CD4-positive, alpha-beta T cell treated with Interleukin-2 at 100 ng/mL for 4 hours (primary cell): ENCODE measurements around the gene SLC41A3.
"Not testable (repeated sequence)": the region's sequence is repeated elsewhere in the genome, so short reads cannot be mapped to it uniquely, and the experiment has no call there.

Experiments
- DNase-seq: peaks from one replicate; pipeline ENCODE4 v3.0.0-alpha.2; 2020; ENCODE audit warnings: low spot score

SLC41A3 gene

GRCh38 chr3:126053513-126053912, 30.4 kb downstream of the SLC41A3 start:
- no peak for DNase-seq

DNA sequence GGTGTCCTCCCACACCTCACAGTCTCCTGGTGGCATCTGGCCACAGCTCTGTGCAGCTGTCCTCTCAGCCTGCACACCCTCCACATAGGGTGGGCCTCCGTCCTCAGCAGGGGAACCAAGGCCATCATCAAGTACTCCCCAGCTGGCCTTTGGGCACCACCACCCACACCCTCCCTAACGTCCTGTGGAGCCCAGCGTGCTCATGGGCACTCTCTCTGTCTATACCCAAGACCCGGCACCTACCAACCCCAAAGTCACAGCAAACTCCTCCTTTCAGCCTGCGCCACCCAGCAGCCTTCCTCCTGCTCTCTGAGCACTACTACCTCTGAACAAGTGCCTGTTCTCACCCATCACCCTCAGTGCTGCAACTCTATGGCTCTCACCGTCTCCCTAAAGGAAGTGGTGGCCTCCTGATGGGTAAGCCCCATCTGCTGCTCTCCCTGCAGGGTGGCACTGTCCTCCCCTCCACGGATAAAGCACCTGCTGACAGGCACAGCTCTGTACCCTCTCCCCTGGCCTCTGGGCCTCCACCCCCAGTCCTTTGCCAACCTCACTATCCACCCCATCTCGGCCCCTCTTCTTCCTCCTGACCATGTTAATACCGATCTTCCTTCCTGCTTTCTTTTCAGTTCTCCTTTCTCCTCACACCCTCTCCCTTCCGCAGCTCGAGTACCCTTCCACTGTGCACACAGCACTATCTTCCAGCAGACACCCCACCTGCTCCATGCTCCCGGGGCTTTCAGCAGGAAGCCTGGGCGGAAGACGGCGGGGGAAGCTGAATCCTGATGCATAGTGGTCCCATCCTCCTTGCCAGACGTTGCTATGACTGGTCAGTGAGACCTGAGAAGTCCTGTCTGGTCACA, 31.5 kb downstream of the SLC41A3 start:
- DNase-seq: no peak

- no peak for DNase-seq
Measured at GRCh38 chr3:126051741-126052140, 32.2 kb downstream of the SLC41A3 start.

DNA sequence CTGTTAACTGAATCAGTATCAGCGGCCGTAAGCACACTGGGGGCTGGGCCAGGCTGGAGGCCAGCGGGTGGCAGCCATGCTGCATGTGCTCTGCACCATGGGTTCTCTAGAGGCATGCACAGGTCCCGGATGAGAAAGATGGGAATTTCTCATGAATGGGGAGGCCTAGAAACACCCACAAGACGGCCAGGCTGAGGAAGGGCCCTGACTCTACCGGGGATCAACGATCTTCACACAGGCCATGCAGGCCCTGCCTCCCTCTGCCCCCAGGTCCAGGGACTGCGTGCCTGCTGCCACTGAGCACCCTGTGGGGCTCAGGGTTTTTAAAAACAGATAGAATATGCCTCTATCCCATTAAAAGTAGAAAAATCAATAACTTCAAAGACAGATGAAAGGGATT, 32.7 kb downstream of the SLC41A3 start:
- DNase-seq: no peak

DNA sequence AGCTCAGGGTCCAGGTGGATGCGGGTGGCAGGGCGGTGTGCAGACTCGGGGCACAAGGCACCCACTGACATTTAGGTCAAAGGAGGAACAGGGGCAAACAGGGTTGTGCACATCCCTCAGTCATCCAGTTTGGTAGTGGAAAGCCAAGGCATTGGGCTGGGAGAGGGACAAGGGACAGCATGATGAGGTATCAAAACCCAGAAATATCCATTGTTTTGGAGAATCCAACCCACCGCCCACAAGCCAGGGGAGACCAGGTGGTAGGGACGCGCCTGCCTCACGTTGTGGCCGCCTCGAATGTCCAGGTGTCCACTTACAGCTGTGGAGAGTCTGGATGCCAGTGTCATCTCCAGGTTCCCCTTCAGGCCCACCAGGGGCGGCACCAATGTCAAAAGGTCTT, 33.3 kb downstream of the SLC41A3 start:
- no peak for DNase-seq

- no peak for DNase-seq
Measured at GRCh38 chr3:126050050-126050392, 33.9 kb downstream of the SLC41A3 start.

- DNase-seq: no peak
Measured at GRCh38 chr3:126049289-126050049, 34.5 kb downstream of the SLC41A3 start.

- DNase-seq: no peak
Measured at GRCh38 chr3:126040386-126040785, 43.5 kb downstream of the SLC41A3 start.

DNA sequence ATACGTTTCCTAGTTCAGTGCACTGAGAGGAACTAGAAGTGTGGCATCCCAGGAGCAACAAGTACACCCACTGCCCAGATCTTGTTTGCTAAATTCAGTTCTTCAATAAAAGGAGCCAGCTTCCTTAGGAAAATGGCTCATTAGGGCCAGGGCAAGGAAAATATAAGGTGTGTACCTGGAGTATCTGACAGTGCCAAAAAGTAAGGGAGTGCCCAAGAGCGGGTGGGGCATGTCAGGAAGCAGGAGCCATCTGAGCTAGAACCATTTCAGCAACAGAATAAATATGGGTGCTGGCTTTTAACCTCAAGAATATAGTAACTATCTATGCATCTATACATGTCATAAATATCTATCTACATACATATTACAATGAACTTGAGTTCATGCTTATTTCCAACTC, 44.1 kb downstream of the SLC41A3 start:
- no peak for DNase-seq

DNA sequence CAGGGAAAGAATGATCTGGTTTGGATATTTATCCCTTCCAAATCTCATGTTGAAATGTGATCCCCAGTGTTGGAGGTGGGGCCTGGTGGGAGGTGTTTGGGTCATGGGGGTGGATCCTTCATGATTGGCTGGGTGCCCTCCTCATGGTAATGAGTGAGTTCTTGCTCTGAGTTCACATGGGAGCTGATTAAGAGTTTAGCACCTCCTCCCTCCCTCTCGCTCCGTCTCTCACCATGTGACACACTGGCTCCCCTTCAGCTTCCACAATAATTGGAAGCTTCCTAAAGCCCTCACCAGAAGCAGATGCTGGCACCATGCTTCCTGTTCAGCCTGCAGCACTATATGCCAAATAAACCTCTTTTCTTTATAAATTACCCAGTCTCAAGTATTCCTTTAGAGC, 45.1 kb downstream of the SLC41A3 start:
- not testable (repeated sequence) for DNase-seq

DNA sequence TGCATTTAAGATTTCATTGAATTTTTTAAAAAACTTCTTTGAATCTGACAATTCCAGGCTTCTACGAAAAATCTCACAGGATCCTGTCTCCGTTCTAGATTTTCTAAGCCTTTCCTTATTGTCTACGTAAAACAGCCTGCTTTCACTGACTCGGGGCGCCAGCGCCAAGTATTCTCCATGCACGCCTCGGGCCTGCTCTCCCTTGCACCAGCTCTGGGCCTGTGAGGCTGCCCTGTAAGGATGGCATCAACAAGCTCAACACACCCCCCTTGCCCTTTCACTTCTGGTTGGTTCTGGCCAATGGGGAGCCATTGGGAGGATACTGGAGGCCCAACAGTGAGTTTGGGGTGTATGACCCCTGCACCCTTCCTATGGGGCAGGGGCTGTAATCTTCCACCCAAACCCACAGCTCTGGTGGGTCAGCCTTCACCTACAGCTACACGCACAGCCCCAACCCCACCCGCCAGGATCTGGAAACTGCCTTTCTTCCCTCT, 47.8 kb downstream of the SLC41A3 start:
- no peak for DNase-seq

DNA sequence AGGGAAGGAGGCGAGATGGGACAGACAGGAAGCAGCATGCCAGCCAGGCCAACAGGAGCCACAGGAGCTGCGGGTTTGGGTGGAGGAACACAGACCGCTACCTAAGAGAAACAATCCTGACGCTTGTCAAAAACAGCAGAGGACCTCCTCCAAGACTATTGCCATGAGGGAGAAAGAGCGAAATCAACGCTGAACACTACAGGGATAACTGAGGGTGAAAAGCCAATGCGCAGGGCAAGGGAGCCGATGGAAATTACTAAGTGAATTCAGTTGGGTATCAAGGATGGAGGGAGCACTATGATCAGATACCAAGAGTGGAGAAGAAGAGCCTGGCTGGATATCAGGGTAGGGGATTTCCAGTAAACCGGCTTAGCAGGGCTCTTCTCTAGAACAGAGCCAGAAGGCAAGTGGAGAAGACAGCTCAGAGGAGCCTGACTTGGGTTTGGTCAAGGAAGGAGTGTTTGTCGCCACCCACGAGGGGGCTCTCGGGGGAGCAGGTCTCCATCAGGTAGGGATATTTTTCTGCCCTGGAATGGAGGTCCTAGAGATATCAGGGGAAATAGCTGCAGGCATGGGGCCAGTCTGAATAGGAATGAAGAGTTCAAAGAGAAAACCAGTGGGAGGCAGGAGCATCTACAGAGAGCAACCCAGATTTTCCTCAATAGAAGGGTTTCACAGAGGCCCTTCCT, 48.4 kb downstream of the SLC41A3 start:
- DNase-seq: no peak

GRCh38 chr3:126034481-126035361, 49.2 kb downstream of the SLC41A3 start:
- DNase-seq: peak; percentile 20

DNA sequence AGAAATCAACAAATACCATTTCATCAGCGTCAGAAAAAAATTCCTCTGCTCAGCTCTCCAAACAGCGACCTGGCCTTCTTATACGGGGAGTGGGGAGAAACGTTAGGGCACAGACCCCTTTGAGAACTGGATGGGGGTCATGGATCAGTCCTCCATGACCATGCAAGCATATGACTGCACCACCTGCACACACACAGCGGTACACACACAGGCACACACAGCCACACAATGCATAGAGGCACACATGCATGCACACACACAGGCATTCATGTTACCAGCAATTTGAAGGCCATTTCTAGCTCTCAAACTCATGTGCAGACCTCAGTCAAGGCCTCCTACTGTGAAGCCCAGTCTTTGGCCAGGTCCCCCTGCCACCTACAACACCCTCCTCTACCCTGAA, 50.2 kb downstream of the SLC41A3 start:
- DNase-seq: no peak

DNA sequence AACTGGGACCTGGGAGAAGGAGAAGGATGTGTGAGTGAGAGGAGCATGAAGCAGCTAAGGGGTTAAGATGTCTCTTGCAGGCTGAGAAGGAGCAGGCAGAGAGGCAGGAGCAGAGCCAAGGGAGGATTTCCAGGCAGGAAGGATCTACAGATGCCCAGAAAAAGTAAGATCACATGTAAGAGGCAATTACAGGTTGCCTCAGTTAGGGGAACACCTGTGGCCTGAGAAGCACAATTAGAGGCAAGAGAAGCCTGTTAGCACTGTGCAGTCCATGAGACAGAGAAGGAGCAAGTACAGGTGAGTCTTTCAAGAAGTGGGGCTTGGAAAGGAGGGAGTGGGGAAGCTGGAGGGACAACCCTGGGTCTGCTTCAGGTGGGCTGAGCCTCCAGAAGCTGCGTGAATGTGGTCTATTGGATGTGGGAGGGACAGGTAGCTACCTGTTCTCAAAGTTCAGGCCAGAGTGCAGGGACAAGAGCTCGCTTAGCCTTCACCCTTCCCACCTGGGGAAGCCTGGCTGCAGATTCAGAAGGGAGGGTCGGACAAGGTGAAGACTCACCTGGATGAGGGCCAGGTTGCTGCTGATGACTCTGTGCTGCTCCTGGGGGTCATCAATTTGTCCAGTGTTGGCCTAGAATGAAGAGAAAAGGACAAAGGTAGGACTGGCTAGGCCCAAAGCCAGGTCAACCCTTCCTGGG, 50.7 kb downstream of the SLC41A3 start:
- no peak for DNase-seq

GRCh38 chr3:126031981-126032471, 51.9 kb downstream of the SLC41A3 start:
- no peak for DNase-seq

- DNase-seq: no peak
Measured at GRCh38 chr3:126030455-126030854, 53.5 kb downstream of the SLC41A3 start.

- no peak for DNase-seq
Measured at GRCh38 chr3:126029241-126029640, 54.7 kb downstream of the SLC41A3 start.

DNA sequence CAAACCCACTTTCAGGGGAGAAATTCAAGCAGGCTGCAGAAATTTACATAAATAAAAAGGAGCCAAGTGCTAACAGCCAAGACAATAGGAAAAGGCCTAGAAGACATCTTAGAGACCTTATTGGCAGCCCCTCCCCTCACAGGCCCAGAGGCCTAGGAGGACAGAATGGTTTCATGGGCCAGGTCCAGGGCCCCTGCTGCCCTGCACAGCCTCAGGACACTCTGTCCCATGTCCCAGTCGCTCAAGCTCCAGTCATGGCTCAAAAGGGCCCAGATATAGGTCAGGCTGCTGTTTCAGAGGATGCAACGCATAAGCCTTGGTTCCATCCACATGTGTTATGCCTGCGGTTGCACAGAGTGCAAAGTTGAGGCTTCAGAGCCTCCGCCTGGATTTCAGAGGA, 55.8 kb downstream of the SLC41A3 start:
- DNase-seq: no peak

DNA sequence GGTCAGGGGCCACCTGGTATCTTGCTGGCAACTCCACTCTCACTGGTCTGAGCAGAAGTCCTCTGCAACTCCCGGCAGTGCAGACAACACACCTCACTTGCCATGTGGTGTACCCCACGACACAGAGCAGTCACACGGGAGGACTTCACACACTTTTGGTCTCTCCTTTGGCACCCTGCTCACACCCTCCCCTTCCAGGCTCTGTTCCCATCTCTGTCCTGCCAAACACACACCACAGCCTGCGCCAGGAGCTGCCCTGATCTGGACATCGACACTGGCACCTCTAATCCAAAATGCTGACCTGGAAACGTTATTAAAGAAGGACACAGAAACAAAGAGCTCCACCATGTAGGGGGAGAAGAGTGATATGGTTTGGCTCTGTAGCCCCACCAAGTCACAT, 57.2 kb downstream of the SLC41A3 start:
- no peak for DNase-seq

DNA sequence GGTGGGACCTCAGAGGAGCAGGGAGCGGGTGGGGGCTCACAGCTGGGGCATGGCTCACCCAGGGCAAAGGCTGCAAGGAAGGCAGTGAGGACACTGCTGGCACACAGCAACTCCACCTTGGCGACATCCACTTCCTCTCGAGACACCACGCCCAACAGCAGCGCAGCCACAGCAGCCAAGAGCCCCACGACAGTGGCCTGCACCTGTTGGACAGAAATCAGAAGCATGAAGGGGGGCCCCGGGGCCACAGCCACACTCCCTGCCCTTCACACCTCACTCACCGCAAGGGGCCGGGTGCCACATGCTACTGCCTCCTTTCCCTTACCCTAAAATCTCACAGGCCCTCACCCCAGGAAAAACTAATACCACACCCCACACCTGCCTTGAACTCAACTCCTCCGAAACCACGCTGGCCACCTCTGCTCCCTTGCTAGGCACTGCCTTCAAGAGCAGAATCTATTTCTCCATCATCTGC, 57.6 kb downstream of the SLC41A3 start:
- DNase-seq: peak; percentile 2
